NCI-H1436 treated with DMSO at 0.1 percent for 48 hours (cell line): ENCODE results near the gene PRR23C.
"Not testable (repeated sequence)": the region's sequence is repeated elsewhere in the genome, so short reads cannot be mapped to it uniquely, and the experiment has no call there.

Experiments used
- DNase-seq: peaks from one replicate; lab custom pipeline; 2025; lab: John Stamatoyannopoulos, UW

Gene PRR23C

GRCh38 chr3:139044366-139045210 lies at the start of gene PRR23C:
PRR23C (minus strand) TSS chr3:139044892; CDS start chr3:139044620, 272 bp downstream.
- DNase-seq: no peak

- DNase-seq: no peak
Measured at GRCh38 chr3:139093840-139094239, 49.1 kb upstream of the PRR23C start.

GRCh38 chr3:139088462-139089324 lies 44.0 kb upstream of the PRR23C start:
- DNase-seq: no peak

- DNase-seq: no peak
Measured at GRCh38 chr3:139087621-139088020, 42.9 kb upstream of the PRR23C start.

- DNase-seq: no peak
Measured at GRCh38 chr3:139084176-139084575, 39.5 kb upstream of the PRR23C start.

GRCh38 chr3:139074565-139075115 lies 29.9 kb upstream of the PRR23C start:
- DNase-seq: no peak

GRCh38 chr3:139062918-139063317 lies 18.2 kb upstream of the PRR23C start:
- no peak for DNase-seq

GRCh38 chr3:139052802-139053600 lies 8.3 kb upstream of the PRR23C start:
- DNase-seq: no peak

- no peak for DNase-seq
Measured at GRCh38 chr3:139043554-139044365, 932 bp downstream of the PRR23C start.

- no peak for DNase-seq
Measured at GRCh38 chr3:139037478-139037877, 7.2 kb downstream of the PRR23C start.

- no peak for DNase-seq
Measured at GRCh38 chr3:139032326-139033002, 12.2 kb downstream of the PRR23C start.

- DNase-seq: not testable (repeated sequence)
Measured at GRCh38 chr3:139030576-139030975, 14.1 kb downstream of the PRR23C start.

GRCh38 chr3:139024968-139025367 lies 19.7 kb downstream of the PRR23C start:
- no peak for DNase-seq

GRCh38 chr3:139020868-139021234 lies 23.8 kb downstream of the PRR23C start, which contains the start of gene PRR23B:
PRR23B (minus strand) TSS chr3:139020926; CDS start chr3:139020661, 265 bp downstream.
- DNase-seq: no peak

GRCh38 chr3:139020036-139020867 lies 24.4 kb downstream of the PRR23C start:
- DNase-seq: no peak

- DNase-seq: no peak
Measured at GRCh38 chr3:139016430-139017048, 28.2 kb downstream of the PRR23C start.

- no peak for DNase-seq
Measured at GRCh38 chr3:139006051-139006716, 38.5 kb downstream of the PRR23C start, which contains the start of gene PRR23A. PRR23A (minus strand) TSS chr3:139006268; CDS start chr3:139006268, 0 bp downstream.

GRCh38 chr3:139005356-139005993 lies 39.2 kb downstream of the PRR23C start:
- DNase-seq: no peak
